Hepatocyte (in vitro differentiated cells): ENCODE data around the gene SRP68.

Experiments used
- CTCF ChIP-seq: fragments of 200-600 bp; sonication (generic); IDR thresholded peaks from 2 replicates; pipeline ENCODE4 v1.5.1; 2016; ENCODE audit warnings: antibody characterized with exemption, mild to moderate bottlenecking; ENCODE audit not compliant: poor library complexity
- EZH2 ChIP-seq: fragments of 200-600 bp; sonication (generic); IDR thresholded peaks from 2 replicates; pipeline ENCODE4 v1.6.1; 2016; ENCODE audit warnings: antibody characterized with exemption, mild to moderate bottlenecking, borderline replicate concordance
- EZH2phosphoT487 ChIP-seq: fragments of 200-600 bp; sonication (generic); IDR thresholded peaks from one replicate; pipeline ENCODE4 v1.6.1; 2018; ENCODE audit warnings: antibody characterized with exemption, mild to moderate bottlenecking, low read depth, moderate library complexity; ENCODE audit not compliant: unreplicated experiment, severe bottlenecking

- TF ChIP-seq CTCF (no peak), EZH2 (no peak), EZH2phosphoT487 (no peak)
Measured at GRCh38 chr17:76075364-76076145, 3.2 kb upstream of the SRP68 start.
